HEK293 (cell line): ENCODE data around the gene FAM240A.

Experiments
- CTCF ChIP-seq: fragments of 450-650 bp; formaldehyde crosslinking; IDR thresholded peaks from 2 replicates; pipeline ENCODE4 v1.5.1; 2016; ENCODE audit warnings: missing biosample characterization, missing genetic modification characterization
- REST ChIP-seq: fragments of 450-650 bp; formaldehyde crosslinking; IDR thresholded peaks from 2 replicates; pipeline ENCODE4 v1.5.1; 2016; ENCODE audit warnings: missing biosample characterization, missing genetic modification characterization
- YY1 ChIP-seq: fragments of 450-650 bp; formaldehyde crosslinking; IDR thresholded peaks from 2 replicates; pipeline ENCODE4 v1.5.1; 2018; ENCODE audit warnings: missing biosample characterization, missing genetic modification characterization
- ZBTB1 ChIP-seq: fragments of 450-650 bp; formaldehyde crosslinking; IDR thresholded peaks from 2 replicates; pipeline ENCODE4 v1.5.1; 2016; ENCODE audit warnings: missing biosample characterization, missing genetic modification characterization
- ZFP3 ChIP-seq: fragments of 450-650 bp; formaldehyde crosslinking; IDR thresholded peaks from 2 replicates; pipeline ENCODE4 v1.5.1; 2016; ENCODE audit warnings: low read depth, missing biosample characterization, missing genetic modification characterization

GRCh38 chr3:46671541-46672348 is 59.4 kb downstream of the FAM240A start:
- TF ChIP-seq CTCF (no peak), ZBTB1 (no peak), ZFP3 (tag by site-specific recombination) (no peak), YY1 (tag by site-specific recombination) (no peak), REST (no peak)
